ENCODE data around the gene UMAD1. TPM values are rescaled to one million over a fixed set of nuclear protein-coding genes. Genes with fewer than 3 reads are reported as not detected.

The UMAD1 gene
- total RNA-seq, 2 donors from 2014 or later, result 10.9 to 15.0 TPM

GRCh38 chr7:7686811-7687508 lies 46.4 kb downstream of the UMAD1 start:
- Mint-ChIP-seq H3K4me1 (peaks cover 19% of the 10 kb centered on the region), H3K27me3 (no peaks in the 10 kb centered on the region), H3K4me3 (no peak overlapping the region), H3K36me3 (ENCODE audit: low read depth) (no peaks in the 10 kb centered on the region), H3K27ac (no peak overlapping the region)
- no peak for ATAC-seq
- H3K9me3 ChIP-seq (ENCODE audit: control insufficient read depth, low read length, poor library complexity, severe bottlenecking), result no peaks in the 10 kb centered on the region
- DNase-seq, result no peak

- Mint-ChIP-seq H3K27me3 (no peaks in the 10 kb centered on the region), H3K4me1 (peaks cover 16% of the 10 kb centered on the region), H3K4me3 (no peak overlapping the region), H3K36me3 (ENCODE audit: low read depth) (no peaks in the 10 kb centered on the region), H3K27ac (no peak overlapping the region)
- ATAC-seq (no peak), DNase-seq (no peak)
- no peaks in the 10 kb centered on the region for H3K9me3 ChIP-seq (ENCODE audit: control insufficient read depth, low read length, poor library complexity, severe bottlenecking)
Observed at GRCh38 chr7:7687800-7688199, 47.2 kb downstream of the UMAD1 start.

GRCh38 chr7:7688310-7688709 lies 47.8 kb downstream of the UMAD1 start:
- Mint-ChIP-seq H3K27ac (no peak overlapping the region), H3K4me1 (peaks cover 16% of the 10 kb centered on the region), H3K27me3 (no peaks in the 10 kb centered on the region), H3K36me3 (ENCODE audit: low read depth) (no peaks in the 10 kb centered on the region), H3K4me3 (no peak overlapping the region)
- ATAC-seq (no peak), DNase-seq (no peak)
- H3K9me3 ChIP-seq (ENCODE audit: control insufficient read depth, low read length, poor library complexity, severe bottlenecking), result no peaks in the 10 kb centered on the region

DNA sequence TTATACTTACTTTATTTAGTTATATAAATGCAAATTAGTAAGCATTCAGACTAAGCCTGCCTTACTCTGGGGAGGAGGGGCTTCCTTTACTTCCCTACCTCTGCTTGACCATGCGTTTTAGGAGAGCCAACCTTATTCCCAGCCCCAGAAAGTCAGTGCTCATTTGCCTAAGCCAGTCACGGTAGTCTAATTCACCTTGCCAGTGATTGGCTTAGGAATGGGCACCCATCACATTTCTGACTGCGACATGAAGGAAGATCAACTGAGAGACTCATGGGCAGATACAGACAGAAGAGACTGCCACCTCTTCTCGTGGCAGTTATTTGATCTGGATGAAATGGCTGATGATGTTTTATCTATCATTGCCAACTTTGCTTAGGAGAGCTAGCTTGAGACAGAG lies 48.4 kb downstream of the UMAD1 start:
- no peaks in the 10 kb centered on the region for H3K27me3 Mint-ChIP-seq
- H3K4me1 Mint-ChIP-seq, result peaks cover 14% of the 10 kb centered on the region
- ATAC-seq (no peak), DNase-seq (no peak)
- H3K27ac Mint-ChIP-seq, result peak overlapping the region; percentile 9
- no peak overlapping the region for H3K4me3 Mint-ChIP-seq
- no peaks in the 10 kb centered on the region for H3K9me3 ChIP-seq (ENCODE audit: control insufficient read depth, low read length, poor library complexity, severe bottlenecking)
- H3K36me3 Mint-ChIP-seq (ENCODE audit: low read depth), result no peaks in the 10 kb centered on the region

GRCh38 chr7:7693881-7694280 lies 53.3 kb downstream of the UMAD1 start:
- Mint-ChIP-seq H3K27ac (no peak overlapping the region), H3K4me1 (peaks cover 10% of the 10 kb centered on the region), H3K36me3 (ENCODE audit: low read depth) (peaks cover 3% of the 10 kb centered on the region), H3K27me3 (no peaks in the 10 kb centered on the region), H3K4me3 (no peak overlapping the region)
- H3K9me3 ChIP-seq (ENCODE audit: control insufficient read depth, low read length, poor library complexity, severe bottlenecking), result no peaks in the 10 kb centered on the region
- DNase-seq (no peak), ATAC-seq (no peak)

GRCh38 chr7:7694542-7694941 lies 54.0 kb downstream of the UMAD1 start:
- Mint-ChIP-seq H3K27me3 (no peaks in the 10 kb centered on the region), H3K27ac (no peak overlapping the region), H3K36me3 (ENCODE audit: low read depth) (peaks cover 3% of the 10 kb centered on the region), H3K4me3 (no peak overlapping the region), H3K4me1 (peaks cover 12% of the 10 kb centered on the region)
- DNase-seq, result no peak
- no peaks in the 10 kb centered on the region for H3K9me3 ChIP-seq (ENCODE audit: control insufficient read depth, low read length, poor library complexity, severe bottlenecking)
- ATAC-seq, result no peak

DNA sequence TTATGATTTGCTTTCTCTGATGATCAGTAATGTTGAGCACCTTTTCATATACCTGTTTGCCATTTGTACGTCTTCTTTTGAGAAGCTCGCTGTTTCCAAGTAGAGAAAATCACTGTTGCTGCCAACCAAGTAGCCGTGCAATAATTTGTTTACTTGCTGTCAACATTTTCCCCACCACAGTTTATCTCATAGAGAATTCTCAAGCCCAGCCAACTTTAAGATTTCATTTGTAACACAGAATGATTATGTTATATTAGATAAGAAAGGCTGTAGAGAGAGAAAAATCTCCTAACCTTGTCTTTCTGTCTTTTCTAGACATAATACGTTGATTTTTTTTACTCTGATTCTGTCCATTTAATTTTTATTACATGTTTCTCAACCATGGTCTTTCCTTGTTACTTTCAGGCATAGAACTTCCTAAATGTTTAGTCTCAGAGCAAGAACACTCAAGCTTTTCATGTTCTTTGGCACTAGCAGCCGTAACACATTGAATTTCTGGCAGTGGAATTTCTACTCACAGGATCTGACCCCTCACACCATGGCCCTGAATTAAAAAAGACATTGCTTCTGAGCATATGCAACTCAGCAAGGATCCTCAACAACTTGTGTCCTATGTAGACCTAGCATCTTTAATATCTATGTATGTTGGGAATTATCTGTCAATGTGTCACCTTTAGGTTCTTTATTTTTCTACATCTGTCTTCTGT lies 54.7 kb downstream of the UMAD1 start:
- Mint-ChIP-seq H3K36me3 (ENCODE audit: low read depth) (peaks cover 3% of the 10 kb centered on the region), H3K4me1 (peaks cover 13% of the 10 kb centered on the region), H3K27ac (no peak overlapping the region), H3K4me3 (no peak overlapping the region), H3K27me3 (no peaks in the 10 kb centered on the region)
- ATAC-seq (no peak), DNase-seq (no peak)
- H3K9me3 ChIP-seq (ENCODE audit: control insufficient read depth, low read length, poor library complexity, severe bottlenecking), result no peaks in the 10 kb centered on the region

DNA sequence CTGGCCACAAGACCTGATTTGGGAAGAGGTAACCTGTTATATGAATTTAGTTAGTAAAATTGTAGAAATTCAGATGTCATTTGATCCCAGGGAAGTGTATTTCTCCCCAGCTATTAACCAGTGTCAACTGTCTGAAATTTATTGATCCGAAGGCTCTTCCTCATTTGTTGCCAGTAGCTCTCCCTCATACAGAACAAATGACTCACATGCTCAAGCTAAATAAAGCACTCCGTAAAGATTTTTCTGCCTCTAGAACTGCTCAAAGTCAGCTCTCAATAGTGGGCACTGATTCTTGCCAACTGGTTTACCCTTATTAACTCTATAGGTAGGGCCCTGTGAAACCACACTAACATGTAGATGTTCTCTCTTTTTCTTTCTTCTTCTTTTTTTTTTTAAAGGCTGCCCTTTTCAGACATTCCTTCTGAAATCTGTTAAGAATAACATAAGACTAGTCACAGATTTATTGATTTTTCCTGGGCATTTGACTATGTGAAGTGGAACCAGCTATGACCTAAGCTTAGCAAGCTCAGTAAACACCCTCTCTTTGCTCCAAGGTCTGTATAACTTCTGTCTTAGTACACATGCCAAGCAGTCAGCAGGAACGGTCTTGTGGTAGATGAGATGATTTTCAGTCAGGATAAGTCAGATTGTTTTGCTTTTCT lies 56.0 kb downstream of the UMAD1 start:
- peaks cover 3% of the 10 kb centered on the region for H3K36me3 Mint-ChIP-seq (ENCODE audit: low read depth)
- no peak for ATAC-seq

DNA sequence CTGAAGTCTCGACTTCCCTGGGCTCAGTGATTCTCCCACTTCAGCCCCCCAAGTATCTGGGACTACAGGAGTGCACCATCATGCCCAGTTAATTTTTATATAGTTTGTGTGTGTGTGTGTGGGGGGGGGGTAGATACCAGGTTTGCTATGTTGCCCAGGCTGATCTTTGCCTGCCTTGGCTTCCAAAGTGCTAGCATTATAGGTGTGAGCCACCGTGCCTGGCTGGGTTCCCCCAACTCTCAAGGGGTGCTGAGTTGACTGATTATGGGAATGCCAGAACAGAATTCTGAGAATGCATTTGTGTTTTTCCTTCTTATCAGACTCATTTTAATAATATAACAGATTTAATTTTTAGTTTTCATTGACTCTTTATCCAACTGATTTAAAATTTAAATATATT lies 58.4 kb downstream of the UMAD1 start:
- no peak for ATAC-seq
- Mint-ChIP-seq H3K4me1 (peaks cover 23% of the 10 kb centered on the region), H3K4me3 (no peak overlapping the region), H3K27ac (no peak overlapping the region), H3K27me3 (no peaks in the 10 kb centered on the region), H3K36me3 (ENCODE audit: low read depth) (peaks cover 5% of the 10 kb centered on the region)
- DNase-seq, result no peak
- H3K9me3 ChIP-seq (ENCODE audit: control insufficient read depth, low read length, poor library complexity, severe bottlenecking), result no peaks in the 10 kb centered on the region

More for the DNA sequence above, 56.0 kb downstream of the UMAD1 start:
- no peaks in the 10 kb centered on the region for H3K27me3 Mint-ChIP-seq
- no peaks in the 10 kb centered on the region for H3K9me3 ChIP-seq (ENCODE audit: control insufficient read depth, low read length, poor library complexity, severe bottlenecking)
- DNase-seq, result no peak
- no peak overlapping the region for H3K4me3 Mint-ChIP-seq
- peaks cover 20% of the 10 kb centered on the region for H3K4me1 Mint-ChIP-seq
- H3K27ac Mint-ChIP-seq, result no peak overlapping the region

DNA sequence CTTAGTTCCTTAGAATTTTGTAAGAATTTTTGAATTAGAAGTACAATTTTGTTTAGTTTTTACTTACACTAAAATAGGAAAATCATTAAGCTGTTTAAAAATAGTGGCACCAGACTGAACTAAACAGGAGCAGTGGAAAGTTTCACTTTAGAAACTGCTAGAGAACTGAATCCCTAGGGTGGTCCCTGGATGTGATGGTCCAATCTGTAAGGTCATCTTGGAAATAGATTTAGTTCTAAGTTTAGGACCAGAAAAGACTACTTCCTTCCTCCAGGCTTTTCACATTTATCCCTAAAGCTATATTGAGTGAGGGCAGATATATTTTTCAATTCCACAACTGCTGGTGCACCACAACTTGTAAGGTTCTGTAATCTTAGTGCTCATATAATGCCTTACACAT lies 58.8 kb downstream of the UMAD1 start:
- H3K27me3 Mint-ChIP-seq, result no peaks in the 10 kb centered on the region
- no peak overlapping the region for H3K4me3 Mint-ChIP-seq
- H3K4me1 Mint-ChIP-seq, result peaks cover 23% of the 10 kb centered on the region
- H3K36me3 Mint-ChIP-seq (ENCODE audit: low read depth), result peaks cover 5% of the 10 kb centered on the region
- H3K9me3 ChIP-seq (ENCODE audit: control insufficient read depth, low read length, poor library complexity, severe bottlenecking), result no peaks in the 10 kb centered on the region
- no peak for DNase-seq
- no peak overlapping the region for H3K27ac Mint-ChIP-seq
- ATAC-seq, result no peak

DNA sequence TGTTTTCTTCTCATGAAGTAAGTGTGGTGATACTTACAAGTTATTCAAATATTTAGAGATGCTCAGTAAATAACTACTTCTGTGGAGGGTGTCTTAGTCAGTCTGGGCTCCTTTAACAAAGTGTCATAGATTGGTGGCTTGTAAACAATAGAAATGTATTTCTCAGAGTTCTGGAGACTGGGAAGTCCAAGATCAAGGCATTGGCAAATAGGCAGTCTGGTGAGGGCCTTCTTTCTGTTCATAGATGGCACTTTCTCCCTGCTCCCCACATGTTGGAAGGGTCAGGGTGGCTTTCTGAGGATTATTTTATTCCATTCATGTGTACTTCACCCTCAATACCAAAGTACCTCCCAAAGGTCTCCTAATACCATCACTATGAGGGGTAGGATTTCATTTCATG lies 59.4 kb downstream of the UMAD1 start:
- Mint-ChIP-seq H3K4me3 (no peak overlapping the region), H3K36me3 (ENCODE audit: low read depth) (peaks cover 5% of the 10 kb centered on the region), H3K4me1 (peaks cover 26% of the 10 kb centered on the region), H3K27ac (no peak overlapping the region), H3K27me3 (no peaks in the 10 kb centered on the region)
- no peak for DNase-seq
- H3K9me3 ChIP-seq (ENCODE audit: control insufficient read depth, low read length, poor library complexity, severe bottlenecking), result no peaks in the 10 kb centered on the region
- ATAC-seq, result no peak

DNA sequence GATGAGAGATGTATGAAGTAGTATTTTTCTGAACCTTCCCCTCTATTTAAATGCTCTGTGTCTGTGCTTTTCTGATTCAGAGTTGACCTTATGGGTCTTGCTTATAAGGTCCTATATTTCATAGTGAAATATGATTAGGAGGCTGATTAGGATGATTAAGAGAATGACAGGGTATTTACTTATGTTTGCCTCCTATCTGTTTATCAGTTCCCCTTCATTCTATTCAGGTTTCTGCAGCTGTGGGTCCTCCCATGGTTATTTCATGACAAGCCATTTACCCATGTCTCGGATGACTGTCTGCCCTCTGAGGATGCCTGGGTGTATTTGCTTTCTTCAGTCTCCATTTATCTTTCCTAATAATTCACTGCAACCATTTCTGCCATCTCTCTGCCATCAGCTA lies 61.0 kb downstream of the UMAD1 start:
- H3K9me3 ChIP-seq (ENCODE audit: control insufficient read depth, low read length, poor library complexity, severe bottlenecking), result no peaks in the 10 kb centered on the region
- no peaks in the 10 kb centered on the region for H3K27me3 Mint-ChIP-seq
- peaks cover 8% of the 10 kb centered on the region for H3K36me3 Mint-ChIP-seq (ENCODE audit: low read depth)
- no peak for DNase-seq
- peak overlapping the region; percentile 78 for H3K27ac Mint-ChIP-seq
- no peak for ATAC-seq
- H3K4me3 Mint-ChIP-seq, result no peak overlapping the region
- peaks cover 24% of the 10 kb centered on the region for H3K4me1 Mint-ChIP-seq

DNA sequence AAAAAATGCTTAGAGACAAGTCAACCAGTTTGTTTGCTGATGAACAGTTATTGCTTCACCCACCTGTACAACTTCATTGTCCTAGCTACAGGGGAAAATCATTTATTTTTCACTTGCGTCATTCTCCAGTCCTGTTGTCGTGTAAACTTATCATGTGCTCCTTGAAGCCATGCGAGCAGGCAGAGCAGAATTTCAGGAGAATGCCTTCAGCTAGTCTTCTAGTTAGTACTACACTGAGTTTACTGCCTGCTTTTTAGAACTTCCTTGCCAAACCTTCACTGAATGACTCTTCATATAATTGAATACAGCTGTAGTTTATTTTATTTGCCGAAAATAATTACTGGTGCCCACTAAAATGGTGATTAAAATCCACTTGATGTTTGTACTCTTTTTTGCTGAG lies 62.3 kb downstream of the UMAD1 start:
- DNase-seq, result no peak
- no peak overlapping the region for H3K4me3 Mint-ChIP-seq
- no peak overlapping the region for H3K27ac Mint-ChIP-seq
- peaks cover 18% of the 10 kb centered on the region for H3K4me1 Mint-ChIP-seq
- H3K27me3 Mint-ChIP-seq, result no peaks in the 10 kb centered on the region
- peaks cover 5% of the 10 kb centered on the region for H3K36me3 Mint-ChIP-seq (ENCODE audit: low read depth)
- no peak for ATAC-seq
- no peaks in the 10 kb centered on the region for H3K9me3 ChIP-seq (ENCODE audit: control insufficient read depth, low read length, poor library complexity, severe bottlenecking)
